GM12891 (cell line): ENCODE results near the gene CTDSPL.

Source experiments
- DNase-seq: peaks from one replicate; pipeline ENCODE4 v3.0.0; 2011; ENCODE audit warnings: low spot score; ENCODE audit not compliant: insufficient read length
- FAIRE-seq: peaks from 2 replicates; lab custom pipeline; 2011; peaks lifted over from hg19 to GRCh38; lab: Jason Lieb, UNC
- PAX5 ChIP-seq: IDR thresholded peaks from 2 replicates; pipeline ENCODE4 v1.6.1; 2011; ENCODE audit warnings: low read length, moderate library complexity, mild to moderate bottlenecking; ENCODE audit not compliant: insufficient read depth, severe bottlenecking
- POLR2A ChIP-seq: IDR thresholded peaks from 2 replicates; pipeline ENCODE4 v1.6.1; 2011; ENCODE audit warnings: low read depth, low read length, control low read depth
- POLR2AphosphoS5 ChIP-seq: IDR thresholded peaks from 2 replicates; pipeline ENCODE4 v1.6.1; 2011; ENCODE audit warnings: low read depth, low read length, control low read depth
- POU2F2 ChIP-seq: IDR thresholded peaks from 2 replicates; pipeline ENCODE4 v1.6.1; 2011; ENCODE audit warnings: low read depth, mild to moderate bottlenecking, control low read depth, low read length, moderate library complexity
- SPI1 ChIP-seq: IDR thresholded peaks from 2 replicates; pipeline ENCODE4 v1.6.1; 2011; ENCODE audit warnings: low read depth, low read length, control low read depth
- TAF1 ChIP-seq: IDR thresholded peaks from 2 replicates; pipeline ENCODE4 v1.6.1; 2011; ENCODE audit warnings: low read depth, low read length, control low read depth

CTDSPL gene

DNA sequence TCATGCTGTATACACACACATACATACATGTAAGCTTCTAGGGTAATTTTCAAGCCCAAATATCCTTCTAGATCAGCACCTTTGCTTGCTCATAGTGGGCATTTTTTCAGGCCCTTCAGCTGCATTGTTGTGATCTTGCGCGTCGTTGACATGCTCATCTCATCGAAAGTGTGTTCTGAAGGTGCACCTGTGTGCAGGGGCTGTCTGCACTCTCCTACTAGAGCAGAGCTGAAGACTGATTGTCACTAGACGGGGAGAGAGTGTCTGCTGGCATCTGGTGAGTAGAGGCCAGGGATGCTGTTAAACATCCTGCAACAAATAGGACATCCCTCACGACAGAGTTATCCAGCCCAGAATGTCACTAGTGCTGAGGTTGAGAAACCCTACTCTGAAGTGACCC is 93.2 kb downstream of the CTDSPL start:
- DNase-seq, result no peak
- TF ChIP-seq POLR2A (no peak), TAF1 (no peak), POU2F2 (no peak), PAX5 (no peak), POLR2AphosphoS5 (no peak), SPI1 (no peak)
- FAIRE-seq, result no peak

- FAIRE-seq (no peak), DNase-seq (no peak)
- TF ChIP-seq PAX5, result no peak
- TF ChIP-seq TAF1, result no peak
- TF ChIP-seq POLR2AphosphoS5, result no peak
- no peak for TF ChIP-seq POLR2A
- TF ChIP-seq SPI1, result no peak
Observed at GRCh38 chr3:37955918-37956707, 94.4 kb downstream of the CTDSPL start.

DNA sequence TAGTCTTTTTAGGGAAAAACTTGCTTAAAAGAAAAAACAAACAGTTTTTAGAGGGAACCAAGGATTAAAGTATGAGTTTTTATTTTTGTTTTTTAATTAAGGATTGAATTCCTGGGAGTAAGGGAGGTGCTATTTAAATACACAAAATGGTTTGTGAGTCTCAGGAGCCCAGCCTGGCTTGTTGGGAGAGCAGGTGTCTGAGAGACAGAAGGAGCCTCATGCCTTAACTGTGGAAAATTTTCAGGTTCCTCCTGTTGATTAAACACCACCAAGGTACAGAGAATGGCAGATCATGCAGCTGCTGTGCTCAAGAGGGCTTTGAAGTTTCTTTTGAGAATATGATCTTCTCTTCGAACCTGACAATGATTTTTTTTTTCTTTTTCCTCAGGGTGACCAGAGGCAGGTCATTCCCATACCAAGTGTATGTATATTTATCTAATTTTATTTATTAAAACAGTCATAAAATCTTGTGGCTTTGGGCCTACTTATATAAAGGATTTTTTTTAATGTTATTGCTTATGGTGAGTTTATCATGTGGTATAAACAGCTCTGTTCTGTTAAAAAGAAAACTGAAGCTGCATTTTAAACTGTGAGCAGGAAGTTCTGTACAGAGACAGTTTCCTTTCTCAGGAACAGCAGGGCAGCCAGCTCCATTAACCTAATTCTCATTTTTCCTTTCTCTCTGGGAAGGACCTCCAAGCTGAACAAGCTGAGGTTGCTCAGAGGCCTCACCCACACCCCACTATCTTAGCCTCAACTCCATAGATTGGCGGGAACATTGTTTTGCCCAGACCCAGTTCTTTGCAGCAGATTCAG is 95.3 kb downstream of the CTDSPL start:
- FAIRE-seq (no peak), DNase-seq (no peak)
- TF ChIP-seq TAF1 (no peak), SPI1 (no peak)

GRCh38 chr3:37957539-37957936 is 95.9 kb downstream of the CTDSPL start:
- FAIRE-seq, result peak; percentile 47
- DNase-seq, result no peak
- no peak for TF ChIP-seq POLR2A
- no peak for TF ChIP-seq PAX5
- TF ChIP-seq SPI1, result no peak
- TF ChIP-seq TAF1, result no peak
- TF ChIP-seq POU2F2, result no peak
- no peak for TF ChIP-seq POLR2AphosphoS5

- DNase-seq (no peak), FAIRE-seq (no peak)
- TF ChIP-seq SPI1, result no peak
- TF ChIP-seq POLR2A, result no peak
- TF ChIP-seq POLR2AphosphoS5, result no peak
- no peak for TF ChIP-seq POU2F2
- no peak for TF ChIP-seq TAF1
- no peak for TF ChIP-seq PAX5
Observed at GRCh38 chr3:37961622-37962431, 100.1 kb downstream of the CTDSPL start.

GRCh38 chr3:37963016-37963415 is 101.3 kb downstream of the CTDSPL start:
- DNase-seq (no peak), FAIRE-seq (no peak)
- TF ChIP-seq PAX5 (no peak), POU2F2 (no peak), POLR2A (no peak), TAF1 (no peak), SPI1 (no peak), POLR2AphosphoS5 (no peak)

- DNase-seq, result no peak
- TF ChIP-seq POLR2AphosphoS5, result no peak
- no peak for TF ChIP-seq PAX5
- TF ChIP-seq TAF1, result no peak
- no peak for TF ChIP-seq SPI1
- TF ChIP-seq POLR2A, result no peak
- TF ChIP-seq POU2F2, result no peak
- no peak for FAIRE-seq
Observed at GRCh38 chr3:37963635-37964034, 102.0 kb downstream of the CTDSPL start.

- TF ChIP-seq TAF1, result no peak
- no peak for TF ChIP-seq PAX5
- no peak for TF ChIP-seq POLR2AphosphoS5
- DNase-seq, result no peak
- FAIRE-seq, result no peak
Observed at GRCh38 chr3:37964146-37964545, 102.5 kb downstream of the CTDSPL start.

DNA sequence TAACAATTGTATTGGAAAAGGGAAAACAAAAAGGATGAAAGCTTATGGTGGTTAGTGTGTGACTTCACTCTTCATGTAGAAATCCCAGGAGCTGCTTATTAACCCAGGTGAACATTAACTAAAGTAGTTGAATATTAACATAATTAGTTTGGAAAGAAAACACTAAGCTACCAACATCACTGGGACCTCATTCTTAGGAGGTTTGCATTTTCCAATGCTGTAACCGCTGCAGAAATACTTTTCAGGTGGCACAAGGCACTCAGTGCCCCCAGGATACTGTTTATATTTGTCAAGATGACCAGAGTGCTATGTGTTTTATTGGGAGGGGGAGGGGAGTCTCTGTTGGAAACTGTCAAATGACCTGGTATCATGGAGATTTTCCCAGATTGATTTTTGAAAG is 103.0 kb downstream of the CTDSPL start:
- TF ChIP-seq POU2F2 (no peak), SPI1 (no peak), PAX5 (no peak), POLR2A (no peak), TAF1 (no peak), POLR2AphosphoS5 (no peak)
- DNase-seq (no peak), FAIRE-seq (no peak)
